Fibroblast of villous mesenchyme (primary cell): ENCODE data around the gene APCDD1. TPM values are rescaled to one million over a fixed set of nuclear protein-coding genes. Genes with fewer than 3 reads are reported as not detected.
A peak's percentile ranks its signal among the peaks of the same experiment; 100 is the strongest.

ENCODE experiments used
- DNase-seq: peaks from one replicate; pipeline ENCODE4 v3.0.0-alpha.2; 2010; ENCODE audit warnings: low read depth
- H3K4me3 ChIP-seq: 2 replicates; pipeline ENCODE4 v1.5.1; 2011; ENCODE audit warnings: low read depth, mild to moderate bottlenecking, low read length
- total RNA-seq: library from RNA; depleted of rRNA; stranded (reverse); fragments of >200 nt; gene quantifications from 2 replicates; pipeline ENCODE4 v1.2.3, GENCODE V29; 2012
- TF ChIP-seq, protein P1 (sequence below): IDR thresholded peaks from 2 replicates; pipeline ENCODE4 v1.5.1; 2012; ENCODE audit warnings: low read depth, mild to moderate bottlenecking, low read length; ENCODE audit not compliant: insufficient read depth

Gene APCDD1
- total RNA-seq, 1 donor, result 3.5 TPM

DNA sequence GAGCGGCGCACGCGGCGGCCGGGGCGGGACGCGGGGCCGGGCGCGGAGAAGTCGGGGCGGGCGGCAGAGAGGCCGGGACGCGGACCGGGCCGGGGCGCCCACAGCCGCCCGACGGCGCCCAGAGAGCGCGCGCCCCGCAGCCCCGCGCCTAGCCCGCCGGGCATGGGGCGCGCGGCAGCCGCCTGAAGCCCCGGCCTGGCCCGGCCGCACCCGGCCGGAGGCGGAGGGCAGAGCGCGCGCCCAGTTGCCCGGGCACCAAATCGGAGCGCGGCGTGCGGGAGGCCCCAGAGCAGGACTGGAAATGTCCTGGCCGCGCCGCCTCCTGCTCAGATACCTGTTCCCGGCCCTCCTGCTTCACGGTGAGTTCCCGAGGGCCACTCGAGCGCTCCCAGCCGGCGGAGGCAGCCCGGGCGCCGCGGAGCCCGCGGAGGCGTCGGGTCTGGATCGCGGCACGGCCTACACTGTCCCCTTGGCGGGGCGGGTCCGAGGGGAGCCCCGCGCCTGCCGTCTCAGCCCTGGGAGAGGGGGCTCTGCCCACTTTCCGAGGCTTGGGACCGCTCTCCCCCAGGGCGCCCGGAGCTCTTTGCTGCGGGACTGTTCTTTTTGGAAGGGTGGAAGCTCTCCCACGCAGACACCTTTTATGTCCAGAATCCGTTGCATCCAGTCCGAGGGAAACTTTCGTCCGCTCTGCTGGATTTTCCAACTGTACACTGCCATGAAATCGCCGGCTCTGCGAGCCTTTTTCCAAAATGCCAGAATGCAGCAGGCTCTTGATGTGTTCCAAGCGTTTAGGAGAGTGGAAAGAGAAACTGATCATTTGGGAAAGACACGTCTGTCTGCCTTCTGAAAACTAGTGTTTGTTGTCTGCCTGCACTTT is 484 bp downstream of the APCDD1 start:
- peak overlapping the region; percentile 68 for H3K4me3 ChIP-seq
- DNase-seq, result peak; percentile 36
- TF ChIP-seq, protein P1, sequence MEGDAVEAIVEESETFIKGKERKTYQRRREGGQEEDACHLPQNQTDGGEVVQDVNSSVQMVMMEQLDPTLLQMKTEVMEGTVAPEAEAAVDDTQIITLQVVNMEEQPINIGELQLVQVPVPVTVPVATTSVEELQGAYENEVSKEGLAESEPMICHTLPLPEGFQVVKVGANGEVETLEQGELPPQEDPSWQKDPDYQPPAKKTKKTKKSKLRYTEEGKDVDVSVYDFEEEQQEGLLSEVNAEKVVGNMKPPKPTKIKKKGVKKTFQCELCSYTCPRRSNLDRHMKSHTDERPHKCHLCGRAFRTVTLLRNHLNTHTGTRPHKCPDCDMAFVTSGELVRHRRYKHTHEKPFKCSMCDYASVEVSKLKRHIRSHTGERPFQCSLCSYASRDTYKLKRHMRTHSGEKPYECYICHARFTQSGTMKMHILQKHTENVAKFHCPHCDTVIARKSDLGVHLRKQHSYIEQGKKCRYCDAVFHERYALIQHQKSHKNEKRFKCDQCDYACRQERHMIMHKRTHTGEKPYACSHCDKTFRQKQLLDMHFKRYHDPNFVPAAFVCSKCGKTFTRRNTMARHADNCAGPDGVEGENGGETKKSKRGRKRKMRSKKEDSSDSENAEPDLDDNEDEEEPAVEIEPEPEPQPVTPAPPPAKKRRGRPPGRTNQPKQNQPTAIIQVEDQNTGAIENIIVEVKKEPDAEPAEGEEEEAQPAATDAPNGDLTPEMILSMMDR, result no peak

- peak overlapping the region; percentile 68 for H3K4me3 ChIP-seq
Observed at GRCh38 chr18:10455726-10456453, 1.5 kb downstream of the APCDD1 start.

DNA sequence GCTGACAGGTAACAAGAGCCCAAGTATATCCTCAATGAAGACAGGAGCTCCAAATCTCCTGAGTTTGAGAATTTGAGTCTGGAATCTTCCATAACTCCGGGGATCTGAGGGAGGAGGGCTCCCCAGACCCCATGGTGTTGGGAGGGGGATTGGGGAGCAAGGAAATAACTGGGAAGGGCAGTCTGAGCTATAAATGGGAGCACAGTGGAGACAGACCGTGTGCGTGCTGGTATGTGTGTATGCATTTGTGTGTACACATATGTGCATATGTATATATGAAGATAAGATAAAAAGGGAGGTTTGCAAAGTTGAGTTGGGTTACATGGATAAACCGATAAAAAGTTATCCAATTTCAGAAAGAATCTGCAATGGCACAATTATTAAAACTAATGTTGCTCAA is 2.3 kb downstream of the APCDD1 start:
- peak overlapping the region; percentile 68 for H3K4me3 ChIP-seq
- no peak for DNase-seq
- TF ChIP-seq, protein P1, result no peak

More at GRCh38 chr18:10455726-10456453, 1.5 kb downstream of the APCDD1 start:
- no peak for DNase-seq
- TF ChIP-seq, protein P1, result no peak

- no peak for DNase-seq
- no peak overlapping the region for H3K4me3 ChIP-seq
- TF ChIP-seq, protein P1, result no peak
Observed at GRCh38 chr18:10457128-10457527, 2.7 kb downstream of the APCDD1 start.

DNA sequence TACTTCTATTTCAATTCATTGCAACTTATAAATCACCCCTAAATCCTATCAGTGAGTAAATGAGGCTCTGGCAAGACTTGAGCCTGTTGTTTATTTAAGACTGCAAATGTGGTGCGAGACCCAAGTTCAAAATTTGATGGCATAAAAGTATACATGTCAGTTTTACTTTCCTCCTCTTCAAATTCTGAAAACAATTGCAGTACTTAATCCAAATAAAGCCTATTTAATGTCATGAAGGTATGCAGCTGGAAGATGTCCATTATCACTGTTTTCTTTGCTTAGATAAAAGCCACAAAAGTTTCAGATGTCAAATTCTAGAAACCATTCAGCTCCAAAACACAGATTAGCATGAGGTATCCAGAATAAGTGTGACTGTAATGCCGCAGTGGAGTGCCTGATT is 3.3 kb downstream of the APCDD1 start:
- TF ChIP-seq, protein P1, result no peak
- no peak for DNase-seq
- H3K4me3 ChIP-seq, result no peak overlapping the region

- DNase-seq, result no peak
- H3K4me3 ChIP-seq, result no peak overlapping the region
- TF ChIP-seq, protein P1, result no peak
Observed at GRCh38 chr18:10458691-10459090, 4.3 kb downstream of the APCDD1 start.
